WTC11 (cell line): ENCODE data around the gene C16orf95. TPM values are rescaled to one million over a fixed set of nuclear protein-coding genes. Genes with fewer than 3 reads are reported as not detected.
A peak's percentile ranks its signal among the peaks of the same experiment; 100 is the strongest.

Source experiments
- ATAC-seq: fragments of 200-7000 bp; cut with Tn5 transposase; 2 replicates; pipeline ENCODE4 v1.10.0; 2021; ENCODE audit warnings: mild to moderate bottlenecking, moderate library complexity
- CTCF ChIA-PET: fragments of 300-600 bp; sonication (Branson Sonifier 250); formaldehyde crosslinking; loops from one replicate; lab custom pipeline; 2021; ENCODE audit warnings: antibody characterized with exemption; lab: Charles Lee
- POLR2A ChIA-PET: fragments of 350-600 bp; sonication (Branson Sonifier 250); formaldehyde crosslinking; loops from one replicate; lab custom pipeline; 2021; ENCODE audit warnings: antibody characterized with exemption; lab: Charles Lee
- DNase-seq: peaks from one replicate; pipeline ENCODE4 v3.0.0; 2021; ENCODE audit warnings: low spot score
- H3K27ac Mint-ChIP-seq: 2 replicates; pipeline ENCODE4 v1.8.0; 2021; ENCODE audit warnings: mixed read lengths
- H3K27me3 Mint-ChIP-seq: 2 replicates; pipeline ENCODE4 v1.8.0; 2021; ENCODE audit warnings: low read depth, mild to moderate bottlenecking, moderate library complexity, mixed read lengths
- H3K36me3 Mint-ChIP-seq: 2 replicates; pipeline ENCODE4 v1.8.0; 2021; ENCODE audit warnings: mixed read lengths
- H3K4me1 Mint-ChIP-seq: 2 replicates; pipeline ENCODE4 v1.8.0; 2022; ENCODE audit warnings: mixed read lengths
- H3K4me3 Mint-ChIP-seq: 2 replicates; pipeline ENCODE4 v1.8.0; 2021; ENCODE audit warnings: mild to moderate bottlenecking, moderate library complexity, mixed read lengths
- H3K9me3 Mint-ChIP-seq: 2 replicates; pipeline ENCODE4 v1.8.0; 2021; ENCODE audit warnings: mixed read lengths
- ARID4B ChIP-seq: sonication (generic); formaldehyde crosslinking; IDR thresholded peaks from 2 replicates; pipeline ENCODE4 v1.8.0; 2023; ENCODE audit warnings: missing genetic modification reagents, mild to moderate bottlenecking, borderline replicate concordance
- ATF1 ChIP-seq: sonication (generic); formaldehyde crosslinking; IDR thresholded peaks from 2 replicates; pipeline ENCODE4 v1.8.1; 2023; ENCODE audit warnings: mild to moderate bottlenecking, moderate library complexity, missing genetic modification reagents
- CREB1 ChIP-seq: sonication (generic); formaldehyde crosslinking; IDR thresholded peaks from 2 replicates; pipeline ENCODE4 v1.8.0; 2023; ENCODE audit warnings: mild to moderate bottlenecking, missing genetic modification reagents
- EMX1 ChIP-seq: fragments of 250-450 bp; sonication (Bioruptor Pico); IDR thresholded peaks from 2 replicates; pipeline ENCODE4 v1.8.0; 2021; ENCODE audit warnings: mild to moderate bottlenecking
- ERG ChIP-seq: fragments of 250-450 bp; sonication (Bioruptor Pico); IDR thresholded peaks from 2 replicates; pipeline ENCODE4 v1.8.0; 2021; ENCODE audit warnings: mild to moderate bottlenecking
- ESRRA ChIP-seq: sonication (generic); formaldehyde crosslinking; IDR thresholded peaks from 2 replicates; pipeline ENCODE4 v1.8.1; 2022; ENCODE audit warnings: mild to moderate bottlenecking, missing genetic modification reagents, borderline replicate concordance
- IRF1 ChIP-seq: sonication (generic); formaldehyde crosslinking; IDR thresholded peaks from 2 replicates; pipeline ENCODE4 v1.8.0; 2023; ENCODE audit warnings: missing genetic modification reagents
- IRF2 ChIP-seq: sonication (generic); formaldehyde crosslinking; IDR thresholded peaks from 2 replicates; pipeline ENCODE4 v1.8.0; 2022; ENCODE audit warnings: low read depth, missing genetic modification reagents, borderline replicate concordance
- NR2C2 ChIP-seq: sonication (generic); formaldehyde crosslinking; IDR thresholded peaks from 2 replicates; pipeline ENCODE4 v1.8.0; 2022; ENCODE audit warnings: mild to moderate bottlenecking, missing genetic modification reagents
- OVOL2 ChIP-seq: fragments of 250-450 bp; sonication (Bioruptor Pico); IDR thresholded peaks from 2 replicates; pipeline ENCODE4 v1.9.0; 2021; ENCODE audit warnings: mild to moderate bottlenecking, borderline replicate concordance
- RELA ChIP-seq: sonication (generic); formaldehyde crosslinking; IDR thresholded peaks from 2 replicates; pipeline ENCODE4 v1.8.1; 2022; ENCODE audit warnings: missing genetic modification reagents, mild to moderate bottlenecking, borderline replicate concordance
- SMAD4 ChIP-seq: sonication (generic); formaldehyde crosslinking; IDR thresholded peaks from 2 replicates; pipeline ENCODE4 v1.8.0; 2022; ENCODE audit warnings: mild to moderate bottlenecking, missing genetic modification reagents
- SP1 ChIP-seq: sonication (generic); formaldehyde crosslinking; conservative IDR thresholded peaks from 2 replicates; pipeline ENCODE4 v1.8.1; 2022; ENCODE audit warnings: missing genetic modification reagents
- USF1 ChIP-seq: sonication (generic); formaldehyde crosslinking; IDR thresholded peaks from 2 replicates; pipeline ENCODE4 v1.8.0; 2022; ENCODE audit warnings: mild to moderate bottlenecking, missing genetic modification reagents
- ZMAT4 ChIP-seq: fragments of 250-450 bp; sonication (Bioruptor Pico); IDR thresholded peaks from 2 replicates; pipeline ENCODE4 v1.9.0; 2021; ENCODE audit warnings: mild to moderate bottlenecking
- ZNF232 ChIP-seq: sonication (generic); formaldehyde crosslinking; IDR thresholded peaks from 2 replicates; pipeline ENCODE4 v1.8.0; 2022; ENCODE audit warnings: mild to moderate bottlenecking, missing genetic modification reagents
- ZNF396 ChIP-seq: fragments of 250-450 bp; sonication (Bioruptor Pico); IDR thresholded peaks from 2 replicates; pipeline ENCODE4 v1.8.0; 2021; ENCODE audit warnings: mild to moderate bottlenecking, moderate library complexity, borderline replicate concordance
- ZNF423 ChIP-seq: fragments of 250-450 bp; sonication (Bioruptor Pico); IDR thresholded peaks from 2 replicates; pipeline ENCODE4 v2.1.2; 2022; ENCODE audit warnings: mild to moderate bottlenecking, moderate library complexity
- ZNF532 ChIP-seq: fragments of 250-450 bp; sonication (Bioruptor Pico); IDR thresholded peaks from 2 replicates; pipeline ENCODE4 v1.9.0; 2021; ENCODE audit warnings: mild to moderate bottlenecking, borderline replicate concordance
- ZNF671 ChIP-seq: fragments of 250-450 bp; sonication (Bioruptor Pico); IDR thresholded peaks from 2 replicates; pipeline ENCODE4 v1.8.0; 2021; ENCODE audit warnings: mild to moderate bottlenecking
- total RNA-seq: library from RNA; stranded (reverse); gene quantifications from 3 replicates; pipeline ENCODE4 v1.2.3, GENCODE V29; 2021

C16orf95 gene
- total RNA-seq, 1 experiment from 2014 or later: 5.7 TPM

GRCh38 chr16:87346517-87347060 is 29.4 kb upstream of the C16orf95 start (continued):
- TF ChIP-seq ARID4B (CRISPR knock-in tag) (no peak), SMAD4 (CRISPR knock-in tag) (no peak), USF1 (CRISPR knock-in tag) (no peak), ESRRA (CRISPR knock-in tag) (no peak), RELA (no peak), OVOL2 (CRISPR knock-in tag) (no peak), ZNF532 (CRISPR knock-in tag) (no peak), IRF2 (no peak), ZNF423 (CRISPR knock-in tag) (no peak), ATF1 (CRISPR knock-in tag) (no peak), IRF1 (CRISPR knock-in tag) (no peak), ERG (CRISPR knock-in tag) (no peak)

GRCh38 chr16:87345726-87346424 is 28.7 kb upstream of the C16orf95 start:
- DNase-seq (no peak), ATAC-seq (no peak)
- no peaks in the 10 kb centered on the region for H3K27me3 Mint-ChIP-seq
- peak overlapping the region; percentile 53 for H3K27ac Mint-ChIP-seq
- H3K4me3 Mint-ChIP-seq: no peak overlapping the region
- no peaks in the 10 kb centered on the region for H3K9me3 Mint-ChIP-seq
- ChIA-PET CTCF (interaction anchor here (1.0 to 1.1 kb wide), 2 partner anchors 38 to 71 kb away, joined by 3 read pairs; partner anchors contain the start of gene FBXO31), POLR2A (no interaction called here)
- peaks cover 15% of the 10 kb centered on the region for H3K4me1 Mint-ChIP-seq
- peaks cover 12% of the 10 kb centered on the region for H3K36me3 Mint-ChIP-seq
- TF ChIP-seq CREB1: no peak
- TF ChIP-seq ZNF232 (CRISPR knock-in tag): no peak
- no peak for TF ChIP-seq ZMAT4 (CRISPR knock-in tag)
- no peak for TF ChIP-seq EMX1
- no peak for TF ChIP-seq ZNF396
- TF ChIP-seq ATF1 (CRISPR knock-in tag): no peak
- TF ChIP-seq ZNF423 (CRISPR knock-in tag): no peak
- no peak for TF ChIP-seq IRF1 (CRISPR knock-in tag)
- TF ChIP-seq ZNF671: no peak
- TF ChIP-seq SP1 (CRISPR knock-in tag): no peak
- TF ChIP-seq NR2C2 (CRISPR knock-in tag): no peak
